Caco-2 (cell line): ENCODE results near the gene ACAD8. TPM values are rescaled to one million over a fixed set of nuclear protein-coding genes. Genes with fewer than 3 reads are reported as not detected.

Experiments
- BruUV-seq: library from RNA; stranded (reverse); fragments of 400-500 nt; replicated peaks from 2 replicates; lab custom pipeline; 2021; lab: Mats Ljungman, UMichigan
- CTCF ChIA-PET: fragments of 300-600 bp; sonication (Branson Sonifier 250); formaldehyde crosslinking; loops from one replicate; lab custom pipeline; 2022; ENCODE audit warnings: antibody characterized with exemption; lab: Charles Lee
- POLR2A ChIA-PET: fragments of 300-600 bp; sonication (Branson Sonifier 250); formaldehyde crosslinking; loops from one replicate; lab custom pipeline; 2022; ENCODE audit warnings: antibody characterized with exemption; lab: Charles Lee
- DNase-seq, 2 experiments: peaks; one replicate each; pipeline versions ENCODE4 v3.0.0 to v3.0.0-alpha.2; 2020 to 2022
- H3K27me3 ChIP-seq: replicated peaks from 2 replicates; pipeline ENCODE4 v1.6.0; 2011; ENCODE audit warnings: low read length; ENCODE audit not compliant: control insufficient read depth, insufficient read depth
- H3K36me3 ChIP-seq: 2 replicates; pipeline ENCODE4 v1.5.1; 2011; ENCODE audit warnings: low read length; ENCODE audit not compliant: control insufficient read depth, insufficient read depth
- H3K4me1 ChIP-seq: fragments of 250-450 bp; sonication (Bioruptor Pico); 2 replicates; pipeline ENCODE4 v1.5.1; 2020; ENCODE audit warnings: mild to moderate bottlenecking
- H3K4me3 ChIP-seq: 2 replicates; pipeline ENCODE4 v1.5.1; 2011; ENCODE audit warnings: low read depth, mild to moderate bottlenecking, control low read depth, low read length
- H3K9me3 ChIP-seq: fragments of 250-450 bp; sonication (Bioruptor Pico); 2 replicates; pipeline ENCODE4 v1.5.1; 2020; ENCODE audit warnings: mild to moderate bottlenecking, moderate library complexity
- H3K27ac Mint-ChIP-seq: one replicate; pipeline ENCODE4 v1.8.0; 2022; ENCODE audit warnings: mixed read lengths; ENCODE audit not compliant: unreplicated experiment
- H3K27me3 Mint-ChIP-seq: one replicate; pipeline ENCODE4 v1.8.0; 2022; ENCODE audit warnings: mixed read lengths; ENCODE audit not compliant: insufficient read depth, unreplicated experiment
- H3K36me3 Mint-ChIP-seq: one replicate; pipeline ENCODE4 v1.8.0; 2022; ENCODE audit warnings: mild to moderate bottlenecking, mixed read lengths; ENCODE audit not compliant: insufficient read depth, unreplicated experiment
- H3K4me1 Mint-ChIP-seq: one replicate; pipeline ENCODE4 v1.8.0; 2022; ENCODE audit warnings: low read depth, mixed read lengths; ENCODE audit not compliant: unreplicated experiment
- H3K4me3 Mint-ChIP-seq: one replicate; pipeline ENCODE4 v1.8.0; 2022; ENCODE audit warnings: mild to moderate bottlenecking, moderate library complexity, mixed read lengths; ENCODE audit not compliant: unreplicated experiment
- H3K9me3 Mint-ChIP-seq: one replicate; pipeline ENCODE4 v1.8.0; 2022; ENCODE audit warnings: mixed read lengths; ENCODE audit not compliant: unreplicated experiment
- CTCF ChIP-seq, 2 experiments: fragments of 200-600 bp in 1 of 2; IDR thresholded peaks; 1 replicate in 1 of 2; 2 replicates in 1 of 2; pipeline versions ENCODE4 v1.5.1 to v1.8.0; 2011 to 2022; ENCODE audit warnings: antibody characterized with exemption in 1 of 2, control low read depth in 1 of 2, inconsistent platforms in 1 of 2, low read depth in 1 of 2, low read length in 1 of 2, mild to moderate bottlenecking in 1 of 2, moderate library complexity in 1 of 2; ENCODE audit not compliant: insufficient read depth in 1 of 2, severe bottlenecking in 1 of 2, unreplicated experiment in 1 of 2
- intact Hi-C: fragments of 100-400 bp; cut with micrococcal nuclease; formaldehyde crosslinking; loops from one replicate; pipeline ENCODE4 v1.10.0; 2022; ENCODE audit not compliant: unreplicated experiment
- total RNA-seq: library from RNA; stranded (reverse); gene quantifications from 2 replicates; pipeline ENCODE4 v1.2.3, GENCODE V29; 2022

ACAD8 gene
- total RNA-seq, 1 experiment from 2014 or later = 52.0 TPM

GRCh38 chr11:134245434-134245833 lies 7.9 kb upstream of the ACAD8 start:
- H3K36me3 Mint-ChIP-seq = peaks cover 46% of the 10 kb centered on the region
- no peaks in the 10 kb centered on the region for H3K4me1 Mint-ChIP-seq
- no peaks in the 10 kb centered on the region for H3K4me1 ChIP-seq
- no peaks in the 10 kb centered on the region for H3K9me3 Mint-ChIP-seq
- no TSS peak for BruUV-seq
- DNase-seq = peak in 1 of 2 experiments; percentile 25
- CTCF ChIA-PET = interaction anchor here (1.2 to 2.2 kb wide), 3 partner anchors 8 to 38 kb away, joined by 6 to 14 read pairs (median 6); partner anchors contain the start of genes ACAD8, NCAPD3, THYN1 and VPS26B
- no peak overlapping the region for H3K4me3 Mint-ChIP-seq
- H3K36me3 ChIP-seq = no peaks in the 10 kb centered on the region; the same call in 1 of the 2 replicates
- POLR2A ChIA-PET = no interaction called here
- H3K9me3 ChIP-seq = no peaks in the 10 kb centered on the region
- TF ChIP-seq CTCF (IDR thresholded peaks at IDR 0.05; ENCODE audit: insufficient read depth in 1 of 2, low read depth in 1 of 2, low read length in 1 of 2, severe bottlenecking in 1 of 2, unreplicated experiment in 1 of 2) = no peak
- H3K27me3 Mint-ChIP-seq = no peaks in the 10 kb centered on the region
- H3K27ac Mint-ChIP-seq = no peak overlapping the region
- intact Hi-C loops = loop anchor here (2.0 kb wide), 1 partner anchor 21 kb away; the partner anchor contains the start of gene VPS26B
- no peak overlapping the region for H3K4me3 ChIP-seq
- no peaks in the 10 kb centered on the region for H3K27me3 ChIP-seq

GRCh38 chr11:134246100-134246499 lies 7.3 kb upstream of the ACAD8 start:
- no peaks in the 10 kb centered on the region for H3K9me3 Mint-ChIP-seq
- intact Hi-C loops = no loop called here
- no peaks in the 10 kb centered on the region; the same call in 1 of the 2 replicates for H3K36me3 ChIP-seq
- ChIA-PET CTCF (no interaction called here), POLR2A (no interaction called here)
- H3K36me3 Mint-ChIP-seq = peaks cover 46% of the 10 kb centered on the region
- no peaks in the 10 kb centered on the region for H3K27me3 Mint-ChIP-seq
- H3K4me3 Mint-ChIP-seq = no peak overlapping the region
- no peaks in the 10 kb centered on the region for H3K9me3 ChIP-seq
- no peaks in the 10 kb centered on the region for H3K4me1 Mint-ChIP-seq
- no peak for DNase-seq
- no peak overlapping the region for H3K4me3 ChIP-seq
- no TSS peak for BruUV-seq
- no peaks in the 10 kb centered on the region for H3K27me3 ChIP-seq
- no peaks in the 10 kb centered on the region for H3K4me1 ChIP-seq
- TF ChIP-seq CTCF (IDR thresholded peaks at IDR 0.05; ENCODE audit: insufficient read depth in 1 of 2, low read depth in 1 of 2, low read length in 1 of 2, severe bottlenecking in 1 of 2, unreplicated experiment in 1 of 2) = no peak
- no peak overlapping the region for H3K27ac Mint-ChIP-seq

- H3K4me1 ChIP-seq = no peaks in the 10 kb centered on the region
- no peaks in the 10 kb centered on the region for H3K9me3 ChIP-seq
- Mint-ChIP-seq H3K27me3 (no peaks in the 10 kb centered on the region), H3K36me3 (peaks cover 46% of the 10 kb centered on the region), H3K4me1 (no peaks in the 10 kb centered on the region), H3K9me3 (no peaks in the 10 kb centered on the region), H3K4me3 (no peak overlapping the region), H3K27ac (no peak overlapping the region)
- ChIA-PET CTCF (no interaction called here), POLR2A (no interaction called here)
- intact Hi-C loops = no loop called here
- no peak for TF ChIP-seq CTCF (IDR thresholded peaks at IDR 0.05; ENCODE audit: insufficient read depth in 1 of 2, low read depth in 1 of 2, low read length in 1 of 2, severe bottlenecking in 1 of 2, unreplicated experiment in 1 of 2)
- H3K4me3 ChIP-seq = no peak overlapping the region
- no peak for DNase-seq
- H3K36me3 ChIP-seq = no peaks in the 10 kb centered on the region; the same call in 1 of the 2 replicates
- H3K27me3 ChIP-seq = no peaks in the 10 kb centered on the region
- BruUV-seq = no TSS peak
These were observed 6.7 kb upstream of the ACAD8 start for GRCh38 chr11:134246678-134247077.
